ENCODE measurements around the gene MVB12B.

MVB12B gene

GRCh38 chr9:126431077-126431742 is 104.6 kb downstream of the MVB12B start:
- DNase-seq (ENCODE audit: low read depth): no peak

GRCh38 chr9:126432659-126433058 is 106.0 kb downstream of the MVB12B start:
- DNase-seq (ENCODE audit: low read depth): no peak

GRCh38 chr9:126435105-126435504 is 108.5 kb downstream of the MVB12B start:
- no peak for DNase-seq (ENCODE audit: low read depth)

GRCh38 chr9:126435626-126436025 is 109.0 kb downstream of the MVB12B start:
- no peak for DNase-seq (ENCODE audit: low read depth)

GRCh38 chr9:126436545-126437267 is 110.1 kb downstream of the MVB12B start:
- no peak for DNase-seq (ENCODE audit: low read depth)

DNA sequence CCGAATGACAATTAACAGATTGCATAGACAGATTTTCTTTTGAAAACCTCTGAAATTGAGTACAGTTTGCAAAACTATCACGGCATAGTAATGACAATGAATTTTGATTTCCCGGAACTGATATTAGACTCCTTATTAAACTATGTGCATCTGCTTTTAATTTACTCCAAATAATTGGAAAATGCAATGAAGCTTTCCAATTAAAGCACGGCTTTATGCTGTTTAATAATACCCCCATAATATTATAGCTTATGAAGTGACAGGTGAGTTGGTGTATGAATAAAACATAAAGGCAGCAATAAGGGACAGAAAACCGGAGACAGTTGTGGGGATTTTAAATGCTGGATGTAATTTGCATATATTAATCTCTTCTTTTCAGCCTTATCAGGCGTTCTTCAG is 110.6 kb downstream of the MVB12B start:
- DNase-seq (ENCODE audit: low read depth): no peak

DNA sequence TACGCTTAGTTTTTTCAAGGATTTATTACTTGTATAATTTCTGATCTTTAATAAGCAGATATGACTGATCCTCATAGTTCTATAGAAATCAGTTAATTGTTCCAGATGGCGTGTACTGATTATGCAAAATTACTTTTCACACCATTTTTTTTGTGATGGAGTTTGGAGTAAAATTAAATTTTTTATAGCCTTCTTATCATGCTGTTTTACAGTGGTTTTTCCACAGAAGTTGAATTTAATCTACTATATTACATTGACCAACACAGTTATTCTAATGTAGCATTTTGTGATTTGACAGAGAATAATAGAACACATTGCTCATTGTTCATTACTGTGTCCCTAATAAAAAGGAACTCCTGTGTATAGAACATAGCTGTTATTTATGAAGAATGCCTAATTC is 111.1 kb downstream of the MVB12B start:
- no peak for DNase-seq (ENCODE audit: low read depth)

GRCh38 chr9:126438741-126439401 is 112.2 kb downstream of the MVB12B start:
- no peak for DNase-seq (ENCODE audit: low read depth)

DNA sequence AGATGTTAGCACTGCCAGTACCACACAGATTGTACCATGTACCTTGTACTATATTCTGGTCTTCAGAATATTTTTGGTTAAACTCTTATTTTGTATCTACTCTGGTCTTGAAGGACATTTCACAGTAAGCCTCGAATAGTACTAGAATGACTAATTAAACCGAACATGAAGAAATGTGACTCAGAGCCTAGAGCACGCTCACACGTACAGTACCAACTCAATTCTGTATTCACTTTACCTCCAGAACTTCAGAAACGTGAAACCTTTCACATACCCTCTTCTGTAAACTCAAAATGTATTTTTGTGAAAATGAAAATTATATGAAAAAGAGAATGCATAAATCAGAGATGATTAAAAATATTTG is 112.8 kb downstream of the MVB12B start:
- no peak for DNase-seq (ENCODE audit: low read depth)

DNA sequence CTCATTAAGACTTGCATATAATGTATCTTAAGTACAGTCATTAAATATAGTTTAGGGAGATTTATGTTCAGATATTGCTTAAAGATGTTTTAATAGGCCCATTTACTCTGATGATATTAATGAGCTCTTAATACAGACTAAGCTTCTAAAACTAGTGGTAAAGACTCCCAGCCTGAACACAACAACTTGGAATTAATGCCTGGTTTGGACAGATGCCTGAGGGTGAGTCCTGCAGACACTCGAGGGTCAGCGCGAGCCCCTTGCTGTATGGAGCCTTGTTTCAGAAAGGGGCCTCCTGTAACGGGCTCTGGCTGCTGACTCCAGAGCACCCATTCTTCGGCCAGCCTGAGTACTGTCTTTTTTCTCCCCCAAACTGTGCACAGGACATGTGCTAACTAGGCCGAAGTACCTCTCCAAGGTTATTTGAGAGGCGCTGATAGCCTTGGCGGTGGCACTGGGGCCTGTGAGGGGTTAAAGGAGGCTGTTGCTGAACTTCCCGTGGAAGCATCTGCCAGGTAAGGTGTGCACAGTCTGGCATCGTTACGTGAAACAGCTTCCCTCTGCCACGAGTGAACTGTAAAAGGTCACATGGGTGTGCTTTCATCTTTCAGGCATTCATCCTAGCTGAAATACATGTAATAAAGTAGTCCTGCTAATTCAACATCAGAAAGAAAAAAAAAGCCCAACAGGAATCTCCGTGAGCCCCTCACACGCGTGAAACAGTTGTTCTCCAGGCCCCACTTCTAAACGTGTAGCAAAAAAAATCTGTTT is 113.4 kb downstream of the MVB12B start:
- DNase-seq (ENCODE audit: low read depth): no peak

DNA sequence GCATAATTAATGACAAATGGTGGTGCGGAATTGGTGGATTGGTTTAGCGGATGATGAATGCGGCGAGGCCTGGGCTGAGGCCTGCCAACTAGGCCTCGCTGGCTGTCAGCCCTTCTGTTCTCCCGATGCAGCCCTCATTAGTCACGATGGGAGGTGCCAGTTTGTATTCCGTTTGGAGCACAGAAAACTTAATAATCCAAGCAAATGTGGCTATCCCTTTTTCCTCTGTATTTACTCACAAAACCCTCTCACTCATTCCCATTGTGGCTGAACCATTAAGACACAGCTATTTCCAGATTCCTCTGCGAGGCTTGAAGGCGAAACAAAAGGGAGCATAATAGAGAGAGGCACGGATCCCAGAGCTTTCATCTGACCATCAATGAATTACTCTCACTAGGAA is 114.3 kb downstream of the MVB12B start:
- no peak for DNase-seq (ENCODE audit: low read depth)

DNA sequence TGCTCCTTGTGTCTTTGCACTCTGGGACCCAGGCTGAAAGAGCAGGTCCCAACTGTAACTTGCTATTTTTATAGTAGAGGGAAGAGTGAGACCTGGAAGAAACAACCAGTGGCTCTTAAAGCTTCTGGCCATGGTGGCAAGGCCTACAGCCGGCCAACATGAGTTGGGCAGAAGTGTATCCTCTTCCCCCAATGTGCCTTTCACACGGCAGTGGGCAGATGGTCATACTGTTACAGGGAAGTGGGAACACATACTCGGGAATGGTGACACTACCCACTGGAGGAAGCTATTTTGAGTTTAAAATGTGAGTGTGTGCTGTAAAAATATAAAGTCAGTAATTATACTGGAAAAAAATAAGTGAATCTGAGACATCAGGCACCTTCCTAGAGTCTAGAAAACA is 116.0 kb downstream of the MVB12B start:
- no peak for DNase-seq (ENCODE audit: low read depth)

DNA sequence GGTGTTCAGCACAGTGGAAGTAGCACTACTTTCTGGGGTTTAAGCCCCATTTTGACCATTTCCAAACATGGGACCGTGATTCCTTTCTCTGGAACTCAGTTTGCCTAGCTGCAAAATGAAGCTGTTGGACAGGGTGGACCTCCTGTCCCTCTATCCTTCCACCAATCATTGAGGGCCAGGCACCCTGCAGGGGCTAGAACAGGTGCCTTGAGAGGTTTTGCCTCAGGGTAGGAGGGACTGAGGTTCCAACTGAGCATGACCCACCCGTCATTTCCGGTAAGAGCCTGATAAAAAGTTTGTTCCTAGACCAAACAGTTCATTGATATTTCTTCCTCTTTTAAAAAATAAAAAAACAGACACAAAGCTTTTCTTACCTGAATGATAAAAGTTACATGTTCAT is 116.5 kb downstream of the MVB12B start:
- no peak for DNase-seq (ENCODE audit: low read depth)

- DNase-seq (ENCODE audit: low read depth): no peak
Measured at GRCh38 chr9:126448136-126448535, 121.5 kb downstream of the MVB12B start.

GRCh38 chr9:126448865-126449577 is 122.4 kb downstream of the MVB12B start:
- DNase-seq (ENCODE audit: low read depth): no peak

GRCh38 chr9:126449725-126450667 is 123.4 kb downstream of the MVB12B start:
- no peak for DNase-seq (ENCODE audit: low read depth)

DNA sequence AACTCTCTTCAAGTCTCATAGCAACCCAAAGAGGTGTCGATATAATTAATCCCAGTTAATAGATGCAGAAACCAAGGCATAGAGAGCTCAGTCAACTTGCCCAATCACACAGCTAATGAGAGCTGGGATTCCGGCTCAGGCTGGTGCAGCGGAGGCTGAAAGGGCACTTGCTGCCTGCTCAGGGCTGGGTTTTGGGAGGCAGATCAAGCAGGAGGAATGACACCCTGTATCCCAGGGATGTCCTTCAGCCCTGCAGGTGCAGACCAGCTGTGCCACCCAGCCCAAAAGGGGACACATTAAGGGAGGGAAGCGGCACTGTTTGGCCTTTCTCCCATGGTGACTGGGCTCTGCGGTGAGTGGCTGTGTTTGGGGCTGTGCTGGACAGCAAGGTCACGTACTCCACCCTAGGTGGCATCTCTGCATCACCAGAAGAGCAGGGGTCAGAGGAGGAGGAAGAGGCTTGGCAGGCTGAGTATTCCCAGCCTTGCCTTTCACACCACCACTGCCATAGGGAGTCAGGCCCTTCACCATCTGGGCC is 124.1 kb downstream of the MVB12B start:
- DNase-seq (ENCODE audit: low read depth): no peak

GRCh38 chr9:126451316-126451885 is 124.8 kb downstream of the MVB12B start:
- DNase-seq (ENCODE audit: low read depth): no peak

- DNase-seq (ENCODE audit: low read depth): no peak
Measured at GRCh38 chr9:126452106-126452505, 125.5 kb downstream of the MVB12B start.

Data from activated gamma-delta T cell treated with anti-CD3 and anti-CD28 coated beads, Interleukin-2, amount 50 U/mL, for 16 hours (primary cell).